ENCODE data around the gene COLEC11. TPM values are rescaled to one million over a fixed set of nuclear protein-coding genes. Genes with fewer than 3 reads are reported as not detected.
A peak's percentile ranks its signal among the peaks of the same experiment; 100 is the strongest.
"Not testable (repeated sequence)": the region's sequence is repeated elsewhere in the genome, so short reads cannot be mapped to it uniquely, and the experiment has no call there.

COLEC11 gene
- total RNA-seq, 1 donor from 2014 or later: not detected

DNA sequence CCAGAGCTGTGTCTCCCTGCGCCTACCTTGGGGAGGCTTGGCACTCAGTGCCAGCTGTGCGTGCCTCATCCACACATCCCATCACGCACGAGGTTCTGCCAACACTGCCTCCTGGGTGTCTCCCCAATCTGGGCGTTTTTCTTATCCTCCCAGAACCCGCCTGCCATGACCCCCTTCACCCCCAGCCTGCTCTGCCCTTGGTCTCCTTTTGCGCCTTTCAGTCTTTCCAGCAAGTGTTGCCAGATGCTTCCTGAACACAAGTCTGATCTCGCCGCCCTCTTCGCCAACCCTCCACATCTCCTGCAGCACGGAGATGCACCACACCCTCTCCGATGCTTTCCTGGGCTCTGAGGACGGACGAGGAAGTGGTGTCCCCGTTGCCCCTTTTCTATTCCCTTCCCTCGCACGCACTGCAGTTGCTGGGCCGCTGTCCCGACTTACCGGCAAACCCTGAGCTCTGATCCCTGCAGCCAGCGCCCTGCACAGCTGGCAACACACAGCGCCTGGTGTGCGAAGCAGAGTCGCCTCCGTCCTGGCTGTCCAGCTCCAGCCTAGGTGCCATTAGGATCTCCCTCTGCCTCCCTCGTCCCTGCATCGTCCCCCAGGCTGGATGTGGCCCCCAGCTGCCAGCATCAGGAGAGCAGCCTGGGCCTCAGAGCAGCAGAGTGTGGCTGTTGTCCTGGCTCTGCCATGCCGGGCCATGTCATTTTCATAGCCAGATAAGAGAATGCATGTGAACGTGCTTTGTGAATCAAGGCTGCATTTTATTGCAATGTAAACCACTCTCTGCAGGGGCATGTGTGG, 40.5 kb downstream of the COLEC11 start:
- H3K27ac ChIP-seq: no peak overlapping the region
- no peak overlapping the region for H3K4me3 ChIP-seq
- no peaks in the 10 kb centered on the region for H3K4me1 ChIP-seq
- intact Hi-C loops (cut with DNase I): no loop called here
- DNase-seq (ENCODE audit: extremely low spot score in 2 of 2): peak; percentile 81 to 89
- H3K36me3 ChIP-seq: no peaks in the 10 kb centered on the region
- no peaks in the 10 kb centered on the region for H3K9me3 ChIP-seq
- TF ChIP-seq, protein P1, sequence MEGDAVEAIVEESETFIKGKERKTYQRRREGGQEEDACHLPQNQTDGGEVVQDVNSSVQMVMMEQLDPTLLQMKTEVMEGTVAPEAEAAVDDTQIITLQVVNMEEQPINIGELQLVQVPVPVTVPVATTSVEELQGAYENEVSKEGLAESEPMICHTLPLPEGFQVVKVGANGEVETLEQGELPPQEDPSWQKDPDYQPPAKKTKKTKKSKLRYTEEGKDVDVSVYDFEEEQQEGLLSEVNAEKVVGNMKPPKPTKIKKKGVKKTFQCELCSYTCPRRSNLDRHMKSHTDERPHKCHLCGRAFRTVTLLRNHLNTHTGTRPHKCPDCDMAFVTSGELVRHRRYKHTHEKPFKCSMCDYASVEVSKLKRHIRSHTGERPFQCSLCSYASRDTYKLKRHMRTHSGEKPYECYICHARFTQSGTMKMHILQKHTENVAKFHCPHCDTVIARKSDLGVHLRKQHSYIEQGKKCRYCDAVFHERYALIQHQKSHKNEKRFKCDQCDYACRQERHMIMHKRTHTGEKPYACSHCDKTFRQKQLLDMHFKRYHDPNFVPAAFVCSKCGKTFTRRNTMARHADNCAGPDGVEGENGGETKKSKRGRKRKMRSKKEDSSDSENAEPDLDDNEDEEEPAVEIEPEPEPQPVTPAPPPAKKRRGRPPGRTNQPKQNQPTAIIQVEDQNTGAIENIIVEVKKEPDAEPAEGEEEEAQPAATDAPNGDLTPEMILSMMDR (IDR thresholded peaks at IDR 0.05): no peak
- TF ChIP-seq POLR2AphosphoS5 (IDR thresholded peaks at IDR 0.05; ENCODE audit: insufficient read depth in 1 of 2, low read depth in 1 of 2) (no peak), POLR2A (IDR thresholded peaks at IDR 0.05) (no peak)
- no peaks in the 10 kb centered on the region for H3K27me3 ChIP-seq

DNA sequence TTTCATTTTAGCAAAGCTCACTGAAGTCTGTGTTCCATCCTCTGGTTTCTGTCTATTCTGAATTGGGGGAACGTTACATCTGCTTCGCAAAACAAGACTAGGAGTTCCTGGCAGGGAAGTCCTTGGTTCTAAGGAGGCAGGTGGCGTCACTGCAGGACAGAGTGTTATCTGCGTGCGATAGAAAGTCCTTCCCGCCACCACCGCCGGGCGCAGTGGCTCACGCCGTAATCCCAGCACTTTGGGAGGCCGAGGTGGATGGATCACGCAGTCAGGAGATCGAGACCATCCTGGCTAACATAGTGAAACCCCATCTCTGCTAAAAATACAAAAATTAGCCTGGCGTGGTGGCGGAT, 41.0 kb downstream of the COLEC11 start:
- H3K36me3 ChIP-seq; H3K9me3 ChIP-seq; intact Hi-C loops (cut with DNase I); H3K27ac ChIP-seq; H3K27me3 ChIP-seq; H3K4me1 ChIP-seq; H3K4me3 ChIP-seq: not testable (repeated sequence)
- DNase-seq (ENCODE audit: extremely low spot score in 2 of 2): peak in 1 of 2 donors; percentile 22

DNA sequence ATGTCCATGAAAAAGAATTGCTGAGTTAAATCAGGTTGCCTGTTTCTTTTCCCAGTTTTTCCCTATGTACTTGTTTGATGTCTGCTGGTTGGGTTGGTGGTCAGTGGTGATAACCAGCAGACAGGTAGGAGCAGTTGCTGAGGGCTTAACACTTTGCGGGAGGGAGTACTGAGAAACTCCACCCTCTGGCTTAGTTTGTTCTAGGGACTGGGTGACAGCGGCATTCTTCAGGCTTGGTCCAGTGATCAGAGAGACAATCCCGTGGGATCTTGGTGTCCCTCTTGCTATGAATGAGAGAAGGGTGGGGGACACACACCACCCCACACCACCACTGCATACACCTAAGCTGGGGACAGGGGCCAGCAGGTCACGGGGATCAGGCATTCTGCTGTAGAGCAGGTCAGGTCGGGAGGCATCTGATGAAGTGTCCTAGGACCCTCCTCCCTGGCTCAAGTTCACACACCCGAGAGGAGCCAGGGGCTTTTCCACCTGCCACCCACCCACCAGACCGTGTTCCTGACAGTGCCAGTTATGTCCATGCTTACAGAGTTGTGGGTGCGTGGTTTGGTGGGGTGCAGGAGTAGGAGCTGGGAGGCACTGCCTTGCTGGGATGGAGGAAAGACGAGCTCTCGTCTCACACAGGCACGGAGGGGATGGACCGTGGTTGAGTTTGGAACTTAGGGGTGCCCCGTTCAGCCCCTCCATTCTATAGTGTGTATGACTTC, 41.8 kb downstream of the COLEC11 start:
- TF ChIP-seq, protein P1 (IDR thresholded peaks at IDR 0.05): no peak
- no peak for TF ChIP-seq POLR2A (IDR thresholded peaks at IDR 0.05)
- TF ChIP-seq POLR2AphosphoS5 (IDR thresholded peaks at IDR 0.05; ENCODE audit: insufficient read depth in 1 of 2, low read depth in 1 of 2): no peak
- peak; percentile 74 for DNase-seq (ENCODE audit: extremely low spot score in 2 of 2)
- Histone ChIP-seq H3K27ac (no peak overlapping the region), H3K36me3 (no peaks in the 10 kb centered on the region), H3K27me3 (no peaks in the 10 kb centered on the region), H3K4me1 (no peaks in the 10 kb centered on the region), H3K4me3 (no peak overlapping the region), H3K9me3 (no peaks in the 10 kb centered on the region)
- intact Hi-C loops (cut with DNase I): no loop called here

- Histone ChIP-seq H3K27me3 (no peaks in the 10 kb centered on the region), H3K9me3 (no peaks in the 10 kb centered on the region), H3K27ac (no peak overlapping the region), H3K36me3 (no peaks in the 10 kb centered on the region), H3K4me1 (no peaks in the 10 kb centered on the region), H3K4me3 (no peak overlapping the region)
- intact Hi-C loops (cut with DNase I): no loop called here
- no peak for TF ChIP-seq POLR2A (IDR thresholded peaks at IDR 0.05)
- TF ChIP-seq POLR2AphosphoS5 (IDR thresholded peaks at IDR 0.05; ENCODE audit: insufficient read depth in 1 of 2, low read depth in 1 of 2): no peak
- TF ChIP-seq, protein P1 (IDR thresholded peaks at IDR 0.05): no peak
- DNase-seq (ENCODE audit: extremely low spot score in 2 of 2): peak; percentile 40 to 70
Measured at GRCh38 chr2:3637311-3637675, 42.4 kb downstream of the COLEC11 start.

DNA sequence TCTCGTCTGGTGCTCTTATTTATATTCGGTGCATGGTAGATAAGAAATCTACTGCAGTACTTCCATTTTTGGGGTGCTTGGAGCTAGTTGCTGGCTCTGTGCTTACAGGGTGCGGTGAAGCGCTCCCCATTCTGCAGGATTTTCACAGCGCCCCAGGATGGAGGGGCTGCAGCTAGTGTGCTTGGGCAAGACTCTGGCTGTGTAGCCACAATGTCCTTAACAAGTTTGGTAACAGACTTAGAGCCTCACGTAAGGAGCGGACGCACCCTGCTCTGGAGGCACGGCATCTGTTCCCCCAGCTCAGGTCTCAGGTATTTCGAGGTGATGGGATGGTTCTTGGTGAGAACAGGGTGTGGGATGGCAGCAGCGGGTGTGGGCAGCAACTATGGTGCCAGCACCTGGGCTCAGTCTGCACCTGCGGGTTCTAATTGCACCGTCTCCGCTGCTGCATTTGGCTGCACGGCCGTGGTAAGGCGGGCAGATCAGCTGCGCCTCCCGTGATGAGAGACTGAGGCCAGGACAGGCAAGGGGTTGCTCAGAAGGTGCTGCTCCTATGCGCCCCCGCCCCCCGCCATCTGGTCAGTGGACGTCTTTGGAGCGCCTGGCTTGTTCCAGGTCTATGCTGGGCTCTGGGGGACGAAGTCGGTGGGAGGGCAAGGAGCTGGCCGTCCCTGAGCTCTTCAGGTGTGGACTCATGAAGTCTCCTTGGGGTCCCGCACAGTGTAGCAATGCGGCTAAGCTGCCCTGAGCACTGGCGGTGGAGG, 43.0 kb downstream of the COLEC11 start:
- Histone ChIP-seq H3K27ac (no peak overlapping the region), H3K4me3 (no peak overlapping the region), H3K9me3 (no peaks in the 10 kb centered on the region), H3K4me1 (no peaks in the 10 kb centered on the region), H3K27me3 (no peaks in the 10 kb centered on the region), H3K36me3 (no peaks in the 10 kb centered on the region)
- TF ChIP-seq POLR2AphosphoS5 (IDR thresholded peaks at IDR 0.05; ENCODE audit: insufficient read depth in 1 of 2, low read depth in 1 of 2): no peak
- TF ChIP-seq POLR2A (IDR thresholded peaks at IDR 0.05): no peak
- TF ChIP-seq, protein P1 (IDR thresholded peaks at IDR 0.05): no peak
- peak; percentile 72 to 85 for DNase-seq (ENCODE audit: extremely low spot score in 2 of 2)
- intact Hi-C loops (cut with DNase I): no loop called here
